HG02885 (cell line): Measurements from ENCODE around the gene COL19A1.

Experiments
- ATAC-seq: cut with Tn5 transposase; IDR thresholded peaks from one replicate; pipeline ENCODE4 v1.9.1; 2021; ENCODE audit warnings: mild to moderate bottlenecking; ENCODE audit not compliant: unreplicated experiment, poor library complexity

COL19A1 gene

DNA sequence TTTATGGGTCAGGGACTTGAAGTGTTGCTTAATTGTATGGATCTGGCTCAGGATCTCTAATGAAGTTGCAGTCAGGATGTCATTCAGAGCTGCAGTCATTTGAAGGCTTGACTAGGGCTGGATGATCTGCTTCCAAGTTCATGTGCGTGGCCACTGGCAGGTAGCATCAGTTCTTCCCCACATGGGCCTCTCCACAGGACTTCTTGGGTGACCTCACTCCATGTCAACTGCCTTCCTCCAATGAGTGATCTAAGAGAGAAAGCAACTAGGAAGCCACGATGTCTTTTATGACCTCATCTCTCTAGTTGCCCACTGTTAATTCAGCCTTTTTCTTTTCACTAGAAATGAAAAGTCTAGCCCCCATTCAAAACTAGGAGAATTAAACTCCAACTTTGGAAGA lies 332.4 kb downstream of the COL19A1 start:
- ATAC-seq, result no peak

DNA sequence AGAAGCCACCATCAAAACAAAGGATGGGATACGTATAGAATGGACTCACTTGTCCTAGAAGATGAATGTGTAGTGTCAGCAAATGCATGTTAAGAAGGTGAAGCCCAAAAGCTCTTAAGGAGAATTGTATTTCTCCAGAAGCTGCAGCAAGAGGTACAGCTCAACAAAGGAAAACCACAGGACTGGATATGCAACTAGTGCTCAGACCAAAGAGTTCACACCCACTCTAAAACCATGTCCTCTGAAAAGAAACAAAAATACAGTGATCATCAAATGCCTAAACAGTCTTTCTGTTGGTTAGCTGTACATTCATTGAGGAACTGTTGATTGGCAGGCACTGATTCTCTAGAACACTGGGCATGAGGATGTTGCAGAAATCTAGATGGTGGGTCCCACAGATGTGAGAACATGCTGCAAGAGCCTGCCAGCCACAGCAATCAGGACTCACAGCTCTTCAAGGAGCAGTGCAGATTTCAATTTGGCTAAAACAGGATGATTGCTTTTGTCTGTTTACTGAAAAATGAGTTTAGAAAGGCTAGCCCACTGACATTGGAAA lies 342.0 kb downstream of the COL19A1 start:
- ATAC-seq, result no peak

DNA sequence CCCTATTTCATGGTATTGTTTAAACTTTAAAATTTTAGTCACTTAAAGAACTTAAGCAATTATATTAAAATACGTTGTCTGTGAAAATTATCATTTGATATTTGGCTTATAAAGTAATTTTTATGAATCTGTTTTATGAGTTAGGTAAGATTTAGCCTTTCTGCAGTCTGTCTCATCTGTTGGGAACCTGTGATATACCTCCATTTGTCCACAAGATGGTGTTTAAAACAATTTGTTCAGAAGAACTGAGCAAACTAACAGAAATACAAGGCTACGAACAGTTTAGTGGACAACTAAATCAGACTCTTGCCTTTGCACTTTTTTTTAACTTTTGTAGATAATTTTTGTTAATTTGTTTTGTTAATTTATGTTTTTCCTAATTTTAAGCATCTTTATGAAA lies 344.1 kb downstream of the COL19A1 start:
- ATAC-seq, result no peak

DNA sequence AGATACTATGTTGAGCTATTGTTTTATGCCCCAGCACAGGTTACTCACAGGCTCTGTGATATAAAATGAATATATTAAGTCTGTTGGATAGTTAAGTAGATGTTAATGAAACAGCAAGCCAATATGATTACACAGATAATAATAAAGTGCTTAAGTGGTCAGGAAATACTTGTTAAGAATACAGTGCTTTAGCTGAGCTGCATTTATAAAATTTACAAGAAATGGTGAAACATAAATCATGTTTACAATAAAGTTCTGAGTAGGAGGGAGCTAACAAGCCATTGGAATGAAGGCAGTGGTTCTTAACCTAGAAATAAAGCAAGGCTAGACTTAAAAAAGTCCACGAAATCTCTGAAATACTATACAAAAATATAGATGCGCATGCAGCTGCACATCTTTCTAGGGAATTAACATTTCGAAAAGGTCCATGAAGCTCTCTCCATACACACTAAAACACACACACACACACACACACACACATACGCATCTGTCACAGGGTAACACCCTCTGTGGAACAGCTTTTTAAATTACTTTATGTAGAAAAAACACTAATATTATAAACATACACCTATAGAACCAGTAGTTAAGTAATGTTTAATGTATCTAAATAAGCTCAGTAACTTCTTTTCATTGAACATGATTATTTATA lies 349.2 kb downstream of the COL19A1 start:
- no peak for ATAC-seq

DNA sequence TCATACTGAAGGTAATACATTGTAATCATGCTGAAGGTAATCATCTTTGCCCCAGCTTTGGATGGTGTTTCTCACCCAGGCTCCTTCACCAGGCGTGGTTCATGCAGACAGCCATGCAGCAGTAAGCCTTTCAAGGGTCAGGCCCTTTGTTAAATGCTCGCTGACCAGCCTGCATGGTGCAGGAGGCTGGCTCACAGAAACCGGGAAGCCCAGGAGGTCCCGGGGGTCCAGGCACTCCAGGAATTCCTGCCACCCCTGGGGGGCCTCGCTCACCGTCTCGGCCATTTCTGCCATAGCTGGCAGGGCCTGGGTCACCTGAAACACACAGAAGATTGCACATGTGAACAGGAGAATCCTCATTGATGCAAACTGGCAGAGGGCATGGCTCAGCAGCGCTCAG lies 350.4 kb downstream of the COL19A1 start:
- ATAC-seq, result no peak

DNA sequence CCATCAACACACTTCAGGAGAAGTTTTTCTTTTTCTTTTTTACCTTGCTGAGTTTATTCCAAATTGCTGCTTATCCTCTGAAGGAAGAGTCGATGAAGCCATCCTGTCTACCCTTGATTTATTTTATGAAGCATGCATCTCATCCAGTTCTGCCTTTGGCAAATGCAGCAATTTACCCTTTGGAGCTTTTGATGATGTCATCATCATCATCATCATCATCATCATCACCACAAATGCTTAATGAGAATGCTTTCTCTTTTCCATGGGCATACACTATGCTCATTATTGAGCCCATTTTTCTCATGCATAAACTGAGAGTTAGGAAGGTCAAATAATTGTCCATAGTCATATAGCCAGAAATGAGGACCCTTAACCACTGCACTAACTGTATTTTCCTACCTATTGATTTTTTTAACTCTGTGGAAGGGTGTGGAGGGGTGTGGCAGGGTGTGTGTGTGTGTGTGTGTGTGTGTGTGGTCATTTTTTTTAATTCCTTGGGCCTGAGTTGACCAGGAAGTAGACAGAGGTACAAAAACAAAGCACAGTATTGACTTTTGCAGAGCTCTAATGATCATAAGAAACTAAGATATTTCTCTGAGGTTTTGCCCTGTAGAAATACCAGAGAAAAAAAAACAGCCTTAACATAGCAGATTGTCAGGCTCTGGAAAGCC lies 353.7 kb downstream of the COL19A1 start:
- ATAC-seq, result no peak

DNA sequence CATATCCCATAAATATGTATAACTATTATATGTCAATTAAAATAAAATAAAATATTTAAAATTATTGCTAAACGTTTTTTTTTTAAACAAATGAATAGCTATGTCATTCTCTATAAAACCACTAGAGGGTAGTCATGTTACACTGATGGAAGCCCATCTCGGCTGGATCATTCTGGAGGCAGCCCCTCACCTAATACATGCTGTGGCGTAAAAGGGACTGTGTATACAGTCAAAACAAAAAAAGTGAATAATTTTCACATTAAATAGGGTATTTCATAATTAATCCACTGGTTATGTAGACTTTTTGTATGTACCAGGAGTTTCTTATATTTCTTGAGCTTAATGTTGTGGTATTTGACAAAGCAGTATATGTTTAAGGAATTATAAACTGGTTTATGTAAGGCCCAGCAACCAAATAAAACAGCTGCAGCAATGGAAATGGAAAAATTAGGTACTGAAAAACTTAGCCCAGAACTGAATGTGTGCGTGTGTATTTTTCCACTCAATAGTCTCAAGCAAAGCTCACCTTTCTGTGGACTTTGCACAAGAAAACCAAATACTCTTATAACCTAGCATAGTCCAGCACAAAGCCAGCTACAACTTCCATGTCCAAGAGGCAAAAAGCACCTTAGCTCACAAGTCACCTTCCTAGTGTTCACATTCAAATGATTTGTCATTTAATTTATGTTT lies 354.8 kb downstream of the COL19A1 start:
- peak; percentile 74 for ATAC-seq

DNA sequence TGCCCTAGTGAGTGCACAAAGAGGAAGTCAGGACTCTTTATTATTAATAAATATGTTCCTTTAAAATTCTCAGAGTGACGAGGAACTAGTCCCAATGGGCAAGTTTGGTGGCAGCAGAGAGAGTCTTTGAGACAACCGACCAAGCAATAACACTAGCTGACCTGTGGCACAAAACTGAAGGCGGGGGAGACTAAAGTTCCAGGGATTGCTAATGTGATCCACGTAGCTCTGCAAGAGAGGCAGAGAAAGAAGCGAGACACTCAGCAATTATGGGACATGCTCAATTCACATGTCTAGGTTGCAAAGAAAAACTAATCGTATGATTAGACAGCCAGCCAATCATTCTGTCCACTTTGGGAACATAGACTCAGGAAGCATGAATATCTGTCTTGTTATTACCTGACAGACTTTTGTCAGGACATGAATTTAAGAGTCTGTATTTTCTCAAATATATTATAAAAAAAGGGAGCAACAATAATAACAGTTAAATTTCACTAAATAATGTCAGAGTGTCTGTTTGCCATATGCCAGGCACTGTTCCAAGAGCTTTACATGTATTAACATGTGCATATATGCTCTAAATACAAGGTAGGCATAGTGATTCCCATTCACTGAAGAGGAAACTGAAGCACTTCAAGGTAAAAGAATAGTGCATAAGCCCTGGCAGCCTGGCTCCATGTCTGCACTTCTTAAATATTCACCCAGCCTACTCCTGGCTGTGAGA lies 355.5 kb downstream of the COL19A1 start:
- ATAC-seq, result no peak

DNA sequence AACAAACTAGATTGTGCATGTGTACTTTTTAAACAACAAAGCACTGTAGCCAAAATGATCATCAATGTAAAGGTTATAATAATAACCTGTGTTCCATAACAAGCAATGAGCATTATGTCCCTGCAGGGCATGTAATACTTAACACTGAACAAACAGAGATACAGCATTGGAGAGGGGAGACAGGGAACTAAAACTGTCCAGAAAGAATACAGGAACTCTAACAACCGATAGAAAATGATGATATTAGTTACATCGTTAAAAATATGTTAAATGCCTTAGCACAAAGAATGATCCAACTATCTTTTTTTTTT lies 356.0 kb downstream of the COL19A1 start:
- ATAC-seq, result no peak

DNA sequence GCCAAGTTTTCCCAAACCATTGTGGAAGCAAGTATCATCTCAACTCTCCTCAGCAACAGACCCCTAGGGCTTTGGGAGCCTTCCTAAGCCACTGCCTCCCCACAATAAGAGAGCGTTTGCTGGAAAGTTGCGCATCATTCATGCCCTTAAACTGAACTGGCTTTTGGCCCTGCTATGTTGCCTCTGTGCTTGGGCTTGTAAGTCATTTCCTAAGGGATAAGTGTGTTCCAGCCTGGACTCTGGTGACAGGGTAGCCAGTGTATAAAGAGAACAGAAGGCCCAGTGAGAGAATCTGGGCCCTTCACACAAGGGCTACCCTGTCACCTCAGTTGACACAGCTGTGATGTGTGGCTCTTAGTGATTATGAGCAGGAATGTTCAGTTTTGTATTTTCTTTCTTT lies 358.7 kb downstream of the COL19A1 start:
- ATAC-seq, result no peak

DNA sequence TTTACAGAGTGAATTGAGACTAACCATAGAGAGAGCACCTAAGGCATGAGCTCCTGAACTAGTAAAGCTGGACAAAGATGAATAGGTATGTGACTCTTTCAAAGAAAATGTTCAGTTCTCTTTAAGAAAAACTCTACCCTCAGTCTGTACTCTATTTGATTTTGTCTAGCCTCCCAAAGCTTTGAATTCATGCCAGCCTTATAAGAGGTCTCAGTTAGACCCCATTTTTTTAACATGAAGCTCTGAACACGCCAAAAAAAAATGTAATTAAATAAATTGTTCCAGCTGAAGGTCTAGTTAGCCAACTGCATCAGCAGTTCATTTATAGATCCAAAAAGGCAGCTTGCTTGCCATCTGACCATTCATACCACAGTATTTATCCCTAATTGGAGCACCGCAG lies 365.0 kb downstream of the COL19A1 start:
- no peak for ATAC-seq

DNA sequence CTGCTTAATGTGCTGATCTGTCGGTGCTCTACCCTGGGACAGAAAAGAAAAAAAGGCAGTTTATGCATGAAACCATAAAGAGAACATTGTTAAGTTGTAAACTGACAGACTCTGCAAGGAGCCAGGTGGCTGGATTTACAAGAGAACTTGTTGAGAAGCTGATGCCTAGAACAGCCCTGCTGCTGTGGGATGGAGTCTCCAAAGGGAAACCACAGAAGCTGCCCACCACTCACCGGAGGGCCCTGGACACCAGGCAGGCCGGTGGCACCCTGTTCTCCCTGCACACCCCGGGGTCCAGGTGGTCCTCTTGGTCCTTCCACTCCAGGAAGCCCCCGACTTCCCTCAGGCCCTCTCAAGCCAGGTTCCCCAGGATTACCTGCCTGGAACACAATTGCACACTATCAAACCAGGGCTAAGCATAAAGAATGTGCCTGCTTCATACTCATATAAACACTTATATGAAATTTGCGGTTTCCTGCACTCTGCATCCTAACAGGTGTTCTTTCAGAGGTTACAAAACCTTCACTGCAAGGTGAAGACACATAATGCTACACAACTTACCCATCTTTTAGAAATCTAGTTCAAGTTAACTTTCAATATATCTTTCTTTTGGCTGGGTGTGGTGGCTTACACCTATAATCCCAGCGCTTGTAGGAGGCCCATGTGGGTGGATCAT lies 368.3 kb downstream of the COL19A1 start:
- ATAC-seq, result no peak

DNA sequence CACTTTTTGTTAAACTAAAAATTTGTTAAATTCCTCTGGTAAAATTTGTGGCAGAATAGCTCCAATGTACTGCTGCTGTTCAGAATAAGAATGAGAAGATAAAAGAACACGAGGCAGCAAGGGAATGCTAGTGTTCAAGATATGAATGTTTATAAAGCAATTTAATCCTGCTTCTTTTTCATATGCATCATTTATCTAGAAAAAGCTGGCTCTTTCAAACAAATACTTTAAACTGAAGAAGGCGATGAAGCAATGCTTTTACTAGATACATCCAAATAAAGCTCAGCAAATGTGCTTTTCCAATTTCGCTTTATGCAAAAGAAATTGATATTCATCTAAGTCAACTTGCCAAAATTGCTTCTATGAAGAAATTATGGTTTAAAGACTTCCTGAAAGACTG lies 370.0 kb downstream of the COL19A1 start:
- ATAC-seq, result no peak

DNA sequence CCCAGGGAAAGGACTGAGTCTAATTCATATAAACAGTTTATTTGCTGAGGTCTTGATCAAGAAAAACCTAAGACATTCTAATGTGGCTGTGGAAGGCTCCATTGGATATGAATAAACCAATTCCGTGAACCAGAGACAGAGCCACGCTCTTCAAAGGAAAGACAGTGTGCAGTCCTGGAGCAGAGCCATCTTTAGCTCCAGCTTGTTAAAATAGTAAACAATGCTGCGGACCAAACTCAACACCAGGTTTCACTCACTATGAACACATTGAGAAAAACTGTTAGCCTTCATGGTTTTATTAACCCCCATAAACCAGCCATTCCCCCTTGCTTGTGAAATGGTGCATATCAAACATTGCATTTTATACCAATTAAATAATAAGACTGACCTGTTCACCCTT lies 374.7 kb downstream of the COL19A1 start:
- no peak for ATAC-seq

DNA sequence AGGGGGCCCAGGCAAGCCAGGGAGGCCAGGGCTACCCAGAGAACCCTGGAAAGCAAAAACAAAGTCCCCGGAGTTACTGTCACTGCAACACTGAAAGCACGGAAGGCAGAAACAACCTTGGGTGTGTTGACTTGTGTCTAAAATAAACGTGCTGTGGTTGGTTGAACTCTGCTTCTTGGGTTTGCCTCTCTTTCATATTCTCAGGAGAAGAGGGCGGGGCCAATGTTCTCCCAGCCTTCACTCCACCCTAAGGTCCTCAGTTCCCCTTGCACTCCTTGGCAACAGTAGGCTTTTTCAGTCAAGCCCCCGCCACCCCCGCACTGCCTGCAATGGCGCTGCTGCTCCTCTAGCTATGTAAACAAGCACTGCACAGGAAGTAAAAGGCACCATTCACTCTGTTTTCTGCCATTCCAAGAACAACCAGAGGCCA lies 375.6 kb downstream of the COL19A1 start:
- no peak for ATAC-seq

DNA sequence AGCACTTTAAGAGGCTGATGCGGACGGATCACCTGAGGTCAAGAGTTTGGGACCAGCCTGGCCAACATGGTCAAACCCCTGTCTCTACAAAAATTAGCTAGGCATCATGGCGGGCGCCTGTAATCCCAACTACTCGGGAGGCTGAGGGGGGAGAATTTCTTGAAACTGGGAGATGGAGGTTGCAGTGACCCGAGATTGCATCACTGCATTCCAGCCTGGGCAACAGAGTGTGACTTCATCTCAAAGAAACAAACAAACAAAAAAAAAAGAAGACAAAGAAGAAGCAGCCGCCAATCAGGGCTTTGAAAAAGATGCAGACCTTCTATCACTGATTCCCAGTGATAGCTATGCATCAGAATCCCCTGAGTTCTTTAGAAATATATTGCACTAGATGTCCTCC lies 379.8 kb downstream of the COL19A1 start:
- no peak for ATAC-seq

DNA sequence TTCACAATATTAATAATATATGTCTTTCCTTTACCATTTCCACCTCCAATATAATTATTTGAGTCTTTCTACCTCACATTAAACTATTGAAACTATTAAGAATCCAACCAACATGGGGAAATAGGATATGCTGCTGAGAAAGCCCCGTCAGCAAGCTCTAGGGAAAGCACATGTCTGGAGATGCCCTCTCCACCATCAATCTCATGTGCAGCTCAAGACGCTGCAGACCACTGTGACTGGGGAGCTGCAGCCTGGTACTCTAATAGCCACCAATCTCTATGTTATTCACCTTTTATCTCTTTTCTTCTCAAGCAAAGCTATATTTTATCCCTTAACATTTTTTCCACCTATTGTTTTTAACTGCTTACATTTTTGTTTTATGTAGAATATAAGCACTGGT lies 386.2 kb downstream of the COL19A1 start:
- ATAC-seq, result no peak

DNA sequence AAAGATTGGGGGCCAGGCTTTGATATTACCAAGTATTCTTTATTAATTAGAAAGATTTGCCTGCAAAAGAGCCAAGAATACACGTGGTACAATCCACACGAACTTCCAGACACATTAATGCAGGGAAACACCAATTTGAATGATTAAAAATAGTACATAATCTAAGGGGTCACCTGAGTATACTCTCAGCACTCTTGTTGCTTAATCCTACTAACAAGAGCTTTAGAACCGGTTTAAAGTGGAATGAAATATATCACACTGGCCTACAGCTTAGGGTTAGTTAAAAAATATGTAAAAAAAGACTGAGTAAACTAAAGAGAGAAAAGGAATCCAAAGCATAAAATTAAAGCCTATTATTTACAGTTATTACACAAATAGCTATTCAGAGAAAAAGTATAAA lies 387.6 kb downstream of the COL19A1 start:
- no peak for ATAC-seq

DNA sequence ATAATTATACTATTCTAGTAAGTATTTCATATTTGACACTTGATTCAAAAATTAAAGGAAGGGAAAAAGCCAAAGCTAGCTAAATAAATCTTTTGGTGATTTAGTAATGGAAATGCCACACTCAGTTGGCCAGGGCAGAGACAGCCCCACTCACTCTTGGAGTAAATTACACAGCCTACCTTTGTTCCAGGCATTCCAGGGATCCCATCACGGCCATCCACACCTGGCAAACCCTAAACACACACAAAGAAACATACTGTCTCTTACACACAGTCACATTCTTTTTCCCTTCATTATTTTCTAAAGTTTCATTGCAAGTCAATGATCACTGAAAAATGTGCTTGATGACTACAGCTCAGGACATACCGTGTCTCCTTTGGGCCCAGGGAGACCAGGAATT lies 388.4 kb downstream of the COL19A1 start:
- ATAC-seq, result no peak

DNA sequence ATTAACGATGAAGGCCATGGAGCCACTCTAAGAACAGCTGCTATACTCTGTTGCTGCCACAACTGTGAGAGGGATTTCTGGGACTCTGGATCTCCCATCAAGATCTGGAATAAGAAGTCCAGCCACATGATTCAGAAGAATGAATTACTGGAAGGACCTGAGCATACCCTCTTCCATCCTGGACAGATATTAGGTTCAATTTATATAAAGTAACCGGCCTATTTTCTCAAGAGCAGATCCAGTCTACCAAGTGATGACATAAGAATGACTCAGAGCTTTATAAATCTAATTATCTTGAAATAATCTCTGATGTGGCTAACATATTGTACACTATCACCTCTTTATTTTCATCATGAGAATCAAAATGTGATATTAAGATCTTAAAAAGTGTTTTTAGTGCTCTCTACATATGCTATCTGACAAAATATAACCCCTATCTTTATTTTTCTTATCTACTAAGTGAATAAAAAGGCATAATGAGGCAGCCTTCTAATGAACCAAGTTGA lies 391.5 kb downstream of the COL19A1 start:
- ATAC-seq, result no peak
